ENCODE results near the gene WWP2.

GRCh38 chr16:69748694-69749345, 13.3 kb upstream of the WWP2 start:
- TF ChIP-seq, protein P1, sequence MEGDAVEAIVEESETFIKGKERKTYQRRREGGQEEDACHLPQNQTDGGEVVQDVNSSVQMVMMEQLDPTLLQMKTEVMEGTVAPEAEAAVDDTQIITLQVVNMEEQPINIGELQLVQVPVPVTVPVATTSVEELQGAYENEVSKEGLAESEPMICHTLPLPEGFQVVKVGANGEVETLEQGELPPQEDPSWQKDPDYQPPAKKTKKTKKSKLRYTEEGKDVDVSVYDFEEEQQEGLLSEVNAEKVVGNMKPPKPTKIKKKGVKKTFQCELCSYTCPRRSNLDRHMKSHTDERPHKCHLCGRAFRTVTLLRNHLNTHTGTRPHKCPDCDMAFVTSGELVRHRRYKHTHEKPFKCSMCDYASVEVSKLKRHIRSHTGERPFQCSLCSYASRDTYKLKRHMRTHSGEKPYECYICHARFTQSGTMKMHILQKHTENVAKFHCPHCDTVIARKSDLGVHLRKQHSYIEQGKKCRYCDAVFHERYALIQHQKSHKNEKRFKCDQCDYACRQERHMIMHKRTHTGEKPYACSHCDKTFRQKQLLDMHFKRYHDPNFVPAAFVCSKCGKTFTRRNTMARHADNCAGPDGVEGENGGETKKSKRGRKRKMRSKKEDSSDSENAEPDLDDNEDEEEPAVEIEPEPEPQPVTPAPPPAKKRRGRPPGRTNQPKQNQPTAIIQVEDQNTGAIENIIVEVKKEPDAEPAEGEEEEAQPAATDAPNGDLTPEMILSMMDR (conservative IDR thresholded peaks at IDR 0.05; ENCODE audit: low read length), result no peak
- no peak for TF ChIP-seq EZH2phosphoT487 (IDR thresholded peaks at IDR 0.05; ENCODE audit: borderline replicate concordance, low read depth, low read length)

Data from OCI-LY7 (cell line).